ENCODE results near the gene PTPRE. TPM values are rescaled to one million over a fixed set of nuclear protein-coding genes. Genes with fewer than 3 reads are reported as not detected.

The PTPRE gene
- polyA plus RNA-seq, 1 donor from 2014 or later: 11.2 TPM

DNA sequence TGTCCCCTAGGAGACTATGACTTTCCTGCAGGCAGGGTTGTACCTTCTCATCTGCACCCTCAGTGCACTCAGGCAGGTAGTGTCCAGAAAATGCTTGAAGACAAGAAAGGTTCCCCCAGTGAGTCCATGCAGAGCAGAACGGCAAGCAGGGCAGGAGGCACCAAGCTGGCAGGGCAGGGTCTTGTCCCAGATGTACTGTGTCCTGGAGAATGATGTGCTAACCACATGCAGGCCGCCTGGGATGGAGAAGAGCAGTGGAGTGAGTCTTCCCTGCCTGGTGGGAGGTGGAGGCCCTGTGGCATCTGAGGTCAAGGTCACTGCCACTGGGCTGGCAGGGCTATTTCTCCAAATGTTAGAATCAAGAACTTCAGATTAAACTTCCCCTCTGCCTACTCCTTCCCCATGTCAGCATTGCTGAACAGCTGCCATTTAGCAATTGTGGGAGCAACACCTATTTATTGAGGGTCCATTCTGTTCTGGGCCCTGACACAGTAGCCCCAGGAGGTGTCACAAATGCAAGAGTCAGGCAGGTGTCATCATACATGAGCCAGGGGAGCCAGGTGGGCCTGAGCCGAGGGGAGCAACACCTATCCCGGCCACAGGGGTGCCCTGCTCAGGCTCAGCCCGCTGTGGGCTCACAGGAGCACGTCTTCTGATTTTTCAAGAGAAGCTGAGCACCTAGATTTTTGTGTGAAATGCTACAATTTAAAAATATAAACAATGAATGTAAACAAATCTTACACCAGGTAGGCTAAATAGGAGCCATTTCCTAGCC is 34.1 kb downstream of the PTPRE start:
- Mint-ChIP-seq H3K27me3 (peaks cover 14% of the 10 kb centered on the region), H3K4me3 (no peak overlapping the region)

DNA sequence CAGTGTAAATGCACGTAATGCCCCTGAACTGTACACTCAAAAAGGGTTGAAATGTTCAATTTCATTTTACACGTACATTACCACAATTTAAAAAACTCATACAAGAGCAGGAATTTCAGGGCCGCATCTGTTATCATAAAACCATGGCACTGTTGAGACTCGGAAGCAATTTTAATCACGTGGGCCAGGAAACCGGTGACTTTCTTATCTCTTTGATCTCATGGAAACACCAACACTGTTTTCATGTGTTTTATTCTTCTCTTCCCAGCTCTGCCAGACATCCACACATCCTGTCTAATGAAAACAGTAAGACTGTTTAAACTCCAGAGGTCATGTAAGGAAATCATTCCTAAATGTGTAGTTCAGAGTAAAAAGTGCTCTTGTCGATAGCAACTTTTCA is 35.9 kb downstream of the PTPRE start:
- Mint-ChIP-seq H3K27me3 (peaks cover 13% of the 10 kb centered on the region), H3K4me1 (peaks cover 7 to 15% (median 11%) of the 10 kb centered on the region in 3 donors), H3K36me3 (no peaks in the 10 kb centered on the region), H3K9me3 (peaks cover 0 to 5% (median 0%) of the 10 kb centered on the region in 3 donors), H3K4me3 (no peak overlapping the region), H3K27ac (no peak overlapping the region)

More for the DNA sequence above, 34.1 kb downstream of the PTPRE start:
- Mint-ChIP-seq H3K4me1 (peaks cover 7 to 10% (median 9%) of the 10 kb centered on the region in 3 donors), H3K27ac (no peak overlapping the region), H3K36me3 (no peaks in the 10 kb centered on the region), H3K9me3 (peaks cover 0 to 5% (median 0%) of the 10 kb centered on the region in 3 donors)

DNA sequence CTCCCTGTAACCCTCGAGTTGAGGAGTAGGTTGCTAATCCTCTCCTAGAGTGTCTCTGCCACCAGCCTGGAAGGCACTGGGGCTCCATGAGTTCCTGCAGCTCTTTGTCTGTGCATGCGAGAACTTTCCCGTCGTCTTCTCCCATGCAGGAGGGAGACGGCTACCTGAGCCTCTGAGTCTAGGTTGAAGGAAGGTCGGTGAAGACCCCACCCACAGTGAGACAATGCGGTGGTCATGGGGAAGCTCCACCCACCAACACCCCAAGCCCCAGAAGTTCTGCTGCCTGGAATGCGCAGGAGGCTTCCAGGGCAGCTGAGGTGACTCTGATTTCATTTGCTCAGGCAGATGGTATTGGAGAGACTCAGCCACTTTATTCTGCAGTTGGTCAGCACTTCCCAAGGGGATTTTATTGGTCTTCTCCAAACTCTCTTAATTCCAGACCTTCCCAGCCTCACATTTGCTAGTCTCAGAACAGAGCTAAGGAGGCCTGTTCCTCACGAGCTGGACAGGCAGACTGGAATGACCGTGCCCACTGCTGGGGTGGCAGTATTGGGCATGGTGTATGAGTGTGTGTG is 36.5 kb downstream of the PTPRE start:
- peaks cover 0 to 4% (median 0%) of the 10 kb centered on the region in 3 donors for H3K9me3 Mint-ChIP-seq
- H3K27ac Mint-ChIP-seq: peak overlapping the region in 1 of 3 donors; percentile 75
- no peak overlapping the region for H3K4me3 Mint-ChIP-seq
- peaks cover 8% of the 10 kb centered on the region for H3K27me3 Mint-ChIP-seq
- H3K4me1 Mint-ChIP-seq: peaks cover 7 to 15% (median 11%) of the 10 kb centered on the region in 3 donors
- no peaks in the 10 kb centered on the region for H3K36me3 Mint-ChIP-seq

DNA sequence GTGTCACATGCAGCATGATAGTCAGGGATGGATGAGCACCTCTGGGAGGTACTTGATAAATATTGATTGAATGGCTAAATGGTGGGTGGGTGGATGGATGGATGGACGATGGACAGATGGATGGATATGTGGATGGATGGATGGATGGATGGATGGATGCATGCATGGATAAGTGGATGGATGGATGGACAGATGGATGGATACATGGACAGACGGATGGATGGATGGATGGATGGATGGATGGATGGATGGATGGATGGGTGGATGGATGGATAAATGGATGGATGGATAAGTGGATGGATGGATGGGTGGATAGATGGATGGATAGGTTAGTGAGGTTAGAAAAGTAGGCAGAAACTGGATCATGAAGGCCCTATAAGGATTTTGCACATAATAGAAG is 37.4 kb downstream of the PTPRE start:
- Mint-ChIP-seq H3K27ac (no peak overlapping the region), H3K4me3 (peak overlapping the region in 1 of 4 donors; percentile 61), H3K9me3 (peaks cover 0 to 4% (median 0%) of the 10 kb centered on the region in 3 donors), H3K4me1 (peaks cover 7 to 15% (median 11%) of the 10 kb centered on the region in 3 donors), H3K27me3 (peaks cover 8% of the 10 kb centered on the region), H3K36me3 (no peaks in the 10 kb centered on the region)

DNA sequence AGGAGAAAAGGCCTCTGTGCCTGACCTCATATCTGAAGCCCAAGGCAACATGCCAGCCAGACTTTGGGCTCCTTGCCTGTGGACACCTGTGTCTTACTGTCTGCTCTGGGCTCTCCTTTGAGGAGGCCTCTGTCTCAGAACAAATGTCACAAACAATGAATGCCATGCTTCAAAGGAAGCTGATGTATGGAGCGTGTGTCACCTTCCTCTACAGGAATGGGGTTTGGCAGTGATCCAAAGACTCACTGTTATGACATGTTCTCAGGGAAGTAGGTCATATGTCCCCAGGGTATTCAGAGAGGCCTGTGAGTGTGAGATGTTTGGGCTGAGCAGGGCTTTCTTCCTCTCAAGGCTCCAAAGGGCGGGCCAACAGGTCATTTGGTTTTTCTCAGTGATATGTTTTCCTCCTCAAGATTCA is 38.4 kb downstream of the PTPRE start:
- Mint-ChIP-seq H3K4me1 (peaks cover 7 to 15% (median 11%) of the 10 kb centered on the region in 3 donors), H3K4me3 (no peak overlapping the region), H3K36me3 (no peaks in the 10 kb centered on the region), H3K27ac (peak overlapping the region in 1 of 3 donors; percentile 9), H3K9me3 (peaks cover 0 to 4% (median 0%) of the 10 kb centered on the region in 3 donors), H3K27me3 (peaks cover 5% of the 10 kb centered on the region)

DNA sequence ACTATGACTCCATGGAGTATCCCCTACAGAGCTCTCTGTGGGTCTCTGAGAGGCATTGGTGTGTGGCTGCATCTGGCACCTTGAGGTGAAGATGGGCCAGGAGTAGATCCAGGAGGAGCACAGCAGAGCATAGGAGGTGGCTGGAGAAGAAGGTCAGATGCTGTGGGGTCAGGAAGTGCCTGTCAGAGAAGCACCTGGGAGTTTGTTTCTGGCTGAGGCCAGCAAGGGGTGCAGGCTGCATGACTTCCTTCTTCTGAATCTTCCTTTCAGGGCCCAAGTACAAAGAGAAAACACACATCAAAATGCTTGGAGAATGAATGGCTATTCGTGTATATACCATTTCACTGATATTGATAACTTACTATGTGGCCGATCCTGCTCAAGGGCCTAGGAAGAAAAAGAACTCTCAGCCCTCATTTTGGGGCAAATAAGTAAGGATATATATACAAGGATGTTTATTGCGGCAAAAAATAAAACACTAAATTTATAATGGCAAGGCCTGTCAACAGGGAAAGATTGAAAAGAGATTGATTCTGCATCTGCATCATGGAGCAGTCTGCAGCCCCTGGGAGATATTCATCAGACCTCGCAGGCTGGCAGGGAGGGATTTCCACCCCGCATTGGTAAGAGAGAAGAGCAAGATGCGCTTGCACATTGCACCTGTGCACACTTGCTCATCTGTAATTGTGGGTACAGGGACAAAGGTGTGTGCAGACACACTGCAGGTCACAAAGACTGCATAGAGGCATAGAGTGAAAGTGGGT is 39.2 kb downstream of the PTPRE start:
- Mint-ChIP-seq H3K4me3 (no peak overlapping the region), H3K27ac (peak overlapping the region in 1 of 3 donors; percentile 9), H3K27me3 (peaks cover 4% of the 10 kb centered on the region), H3K9me3 (peaks cover 0 to 4% (median 0%) of the 10 kb centered on the region in 3 donors), H3K36me3 (no peaks in the 10 kb centered on the region), H3K4me1 (peaks cover 7 to 15% (median 11%) of the 10 kb centered on the region in 3 donors)

DNA sequence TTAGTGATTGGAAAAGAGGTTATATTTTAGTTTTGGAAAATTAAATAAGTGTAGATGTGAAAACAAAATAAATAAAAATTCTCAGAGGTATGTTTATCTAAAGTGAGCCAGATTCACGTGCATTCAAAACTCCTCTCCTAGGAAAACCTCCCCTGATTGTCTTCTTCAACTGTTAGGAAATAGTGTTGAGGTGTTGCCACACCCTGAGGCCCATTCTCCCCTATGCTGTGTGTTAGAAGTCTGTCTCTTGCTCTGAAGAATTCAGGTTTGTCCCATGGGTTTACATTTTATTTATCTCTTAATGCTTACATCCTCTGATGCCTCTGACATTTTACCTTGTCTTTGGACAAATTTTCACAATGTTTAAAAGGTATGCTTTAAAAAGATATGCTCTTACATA is 40.3 kb downstream of the PTPRE start:
- Mint-ChIP-seq H3K36me3 (no peaks in the 10 kb centered on the region), H3K4me1 (peaks cover 6 to 15% (median 11%) of the 10 kb centered on the region in 3 donors), H3K9me3 (peaks cover 0 to 4% (median 0%) of the 10 kb centered on the region in 3 donors), H3K4me3 (no peak overlapping the region), H3K27ac (no peak overlapping the region), H3K27me3 (peaks cover 4% of the 10 kb centered on the region)

DNA sequence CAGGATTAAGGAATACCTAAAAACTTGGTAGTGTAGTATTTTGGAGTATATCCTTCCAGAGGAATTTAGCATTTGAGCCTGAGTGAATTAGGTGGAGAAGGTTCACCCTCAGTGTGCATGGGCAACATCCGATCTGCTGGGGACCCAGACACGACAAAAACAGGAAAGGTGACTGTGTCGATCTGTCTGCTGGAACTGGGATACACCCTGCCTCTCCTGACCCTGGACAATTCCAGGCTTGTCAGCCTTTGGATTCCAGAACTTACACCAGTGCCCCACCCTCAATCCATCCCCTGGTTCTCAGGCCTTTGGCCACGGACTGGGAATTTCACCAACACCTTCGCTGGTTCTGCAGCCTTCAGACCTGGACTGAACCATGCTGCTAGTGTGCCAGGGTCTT is 41.9 kb downstream of the PTPRE start:
- H3K27ac Mint-ChIP-seq: no peak overlapping the region

DNA sequence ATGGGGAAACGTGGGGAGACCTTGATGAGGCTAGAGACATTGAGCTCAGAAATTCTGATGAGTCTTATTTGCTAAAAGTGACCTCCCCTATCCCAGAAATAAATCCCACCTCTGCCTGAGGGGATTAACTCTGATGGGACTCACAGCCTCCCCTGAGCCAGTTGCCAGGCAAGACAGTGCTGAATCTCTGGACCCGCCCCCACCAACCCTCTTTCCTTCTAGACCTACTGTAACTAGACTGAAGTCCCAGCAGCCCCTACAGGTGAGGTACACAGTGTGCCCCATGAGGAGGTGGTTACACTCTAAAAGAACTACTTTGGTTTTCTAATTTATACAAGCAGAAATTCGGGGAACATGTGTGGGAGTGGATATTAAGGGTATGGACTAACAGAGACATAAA is 42.9 kb downstream of the PTPRE start:
- Mint-ChIP-seq H3K4me3 (no peak overlapping the region), H3K36me3 (no peaks in the 10 kb centered on the region), H3K27me3 (peaks cover 3% of the 10 kb centered on the region), H3K4me1 (peaks cover 6 to 13% (median 11%) of the 10 kb centered on the region in 3 donors), H3K9me3 (no peaks in the 10 kb centered on the region), H3K27ac (no peak overlapping the region)

More for the DNA sequence above, 41.9 kb downstream of the PTPRE start:
- Mint-ChIP-seq H3K36me3 (no peaks in the 10 kb centered on the region), H3K4me3 (no peak overlapping the region), H3K9me3 (peaks cover 0 to under 1% (median 0%) of the 10 kb centered on the region in 3 donors), H3K27me3 (peaks cover under 1% of the 10 kb centered on the region), H3K4me1 (peaks cover 6 to 15% (median 11%) of the 10 kb centered on the region in 3 donors)

DNA sequence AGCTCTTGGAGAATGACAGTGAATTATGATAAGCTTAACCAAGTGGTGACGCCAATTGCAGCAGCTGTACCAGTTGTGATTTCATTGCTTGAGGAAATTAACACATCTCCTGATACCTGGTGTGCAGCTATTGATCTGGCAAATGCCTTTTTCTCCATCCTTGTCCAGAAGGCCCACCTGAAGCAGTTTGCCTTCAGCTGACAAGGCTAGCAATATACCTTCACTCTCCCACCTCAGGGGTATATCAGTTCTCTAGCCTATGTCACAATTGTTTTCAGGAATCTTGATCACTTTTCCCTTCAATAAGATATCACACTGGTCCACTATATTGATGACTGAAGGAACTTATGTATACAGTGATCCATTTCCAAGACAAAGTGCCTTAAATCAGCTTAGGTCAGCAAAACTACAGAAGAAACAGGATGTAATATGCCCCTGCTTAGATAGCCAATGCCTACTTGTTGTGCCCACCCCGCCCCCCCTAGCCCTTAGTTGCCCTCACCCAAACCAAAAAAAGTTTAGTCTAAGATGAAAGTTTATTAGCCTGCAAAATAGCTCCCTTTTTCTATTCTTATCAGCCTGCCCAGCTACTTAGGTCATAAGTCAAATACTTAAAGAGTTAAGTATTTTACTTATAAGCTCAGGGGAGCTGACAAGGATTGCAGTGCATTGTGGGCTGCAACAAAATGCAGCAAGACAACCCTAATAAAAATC is 45.1 kb downstream of the PTPRE start:
- Mint-ChIP-seq H3K27ac (no peak overlapping the region), H3K36me3 (no peaks in the 10 kb centered on the region), H3K4me3 (no peak overlapping the region), H3K4me1 (no peaks in the 10 kb centered on the region), H3K27me3 (peaks cover 3% of the 10 kb centered on the region), H3K9me3 (peaks cover 3 to 6% (median 3%) of the 10 kb centered on the region in 3 donors)

DNA sequence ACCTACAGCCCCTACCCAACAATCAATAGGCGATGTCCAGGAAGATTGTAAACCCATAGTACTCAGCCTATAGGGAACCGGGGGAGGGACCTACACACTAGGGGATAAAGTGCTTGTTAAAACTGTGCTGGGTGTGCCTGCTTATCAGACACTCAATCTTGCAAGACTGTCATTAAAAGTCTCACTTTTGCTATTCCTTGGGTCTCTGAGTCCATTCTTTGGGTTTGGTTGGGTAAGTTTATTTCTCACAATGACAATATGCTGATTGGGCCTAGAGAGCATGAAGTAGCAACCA is 45.6 kb downstream of the PTPRE start:
- Mint-ChIP-seq H3K4me3 (no peak overlapping the region), H3K9me3 (peaks cover 3 to 6% (median 3%) of the 10 kb centered on the region in 3 donors), H3K27me3 (peaks cover 3% of the 10 kb centered on the region), H3K36me3 (no peaks in the 10 kb centered on the region), H3K4me1 (no peaks in the 10 kb centered on the region), H3K27ac (no peak overlapping the region)

DNA sequence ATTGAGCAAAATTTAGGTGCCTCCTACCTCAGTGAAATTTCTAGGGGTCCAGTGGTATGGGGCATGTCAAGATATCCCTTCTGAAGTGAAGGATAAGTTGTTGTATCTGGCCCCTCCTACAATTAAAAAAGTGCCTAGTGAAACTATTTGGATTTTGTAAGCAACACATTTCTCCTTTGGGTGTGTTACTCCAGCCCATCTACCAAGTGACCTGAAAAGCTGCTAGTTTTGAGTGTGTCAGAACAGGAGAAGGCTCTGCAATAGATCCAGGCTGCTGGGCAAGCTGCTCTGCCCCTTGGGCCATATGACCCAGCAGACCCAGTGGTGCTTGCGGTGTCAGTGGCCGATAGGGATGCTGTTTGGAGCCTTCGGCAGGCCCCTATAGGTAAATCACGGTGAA is 46.0 kb downstream of the PTPRE start:
- Mint-ChIP-seq H3K27ac (no peak overlapping the region), H3K9me3 (peaks cover 3 to 6% (median 3%) of the 10 kb centered on the region in 3 donors), H3K36me3 (no peaks in the 10 kb centered on the region), H3K4me3 (no peak overlapping the region), H3K4me1 (no peaks in the 10 kb centered on the region), H3K27me3 (peaks cover 3% of the 10 kb centered on the region)

DNA sequence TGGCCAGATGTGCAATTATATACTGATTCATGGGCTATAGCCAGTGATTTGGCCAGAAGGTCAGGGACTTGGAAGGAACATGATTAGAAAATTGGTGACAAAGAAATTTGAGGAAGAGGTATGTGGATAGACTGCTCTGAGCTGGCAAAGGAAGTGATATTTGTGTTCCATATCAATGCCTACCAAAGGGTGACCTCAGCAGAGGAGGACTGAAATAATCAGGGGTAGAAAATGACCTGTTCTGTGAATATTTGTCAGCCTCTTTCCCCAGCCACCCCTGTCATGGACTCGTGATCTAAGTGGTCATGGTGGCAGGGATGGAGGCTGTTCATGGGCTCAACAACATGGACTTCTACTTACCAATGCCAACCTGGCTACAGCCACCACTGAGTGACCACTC is 47.0 kb downstream of the PTPRE start:
- no peak overlapping the region for H3K27ac Mint-ChIP-seq
- peaks cover 3% of the 10 kb centered on the region for H3K27me3 Mint-ChIP-seq
- H3K4me3 Mint-ChIP-seq: no peak overlapping the region
- no peaks in the 10 kb centered on the region for H3K36me3 Mint-ChIP-seq
- H3K4me1 Mint-ChIP-seq: no peaks in the 10 kb centered on the region
- H3K9me3 Mint-ChIP-seq: peaks cover 3 to 6% (median 3%) of the 10 kb centered on the region in 3 donors

DNA sequence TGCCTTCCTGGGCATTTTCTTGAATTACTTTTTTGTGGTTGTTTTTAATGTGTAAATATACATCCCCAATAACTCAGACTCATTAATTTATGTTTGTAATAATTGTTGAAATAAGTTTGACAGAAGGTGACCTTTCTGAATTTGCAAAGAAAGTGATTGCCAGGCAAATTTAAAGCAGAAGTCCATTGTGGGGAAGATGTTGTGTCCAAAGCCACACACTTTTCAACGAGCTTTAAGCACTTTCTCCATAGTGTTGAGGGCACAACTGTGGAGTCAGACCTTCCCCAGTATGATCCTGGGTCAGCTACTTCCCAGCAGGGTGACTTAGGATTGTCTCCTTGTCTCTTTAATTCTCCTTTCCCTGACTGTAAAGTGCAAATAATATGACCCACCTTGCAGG is 52.5 kb downstream of the PTPRE start:
- H3K27ac Mint-ChIP-seq: no peak overlapping the region
- no peaks in the 10 kb centered on the region for H3K4me1 Mint-ChIP-seq
- H3K36me3 Mint-ChIP-seq: no peaks in the 10 kb centered on the region
- peaks cover 4% of the 10 kb centered on the region for H3K27me3 Mint-ChIP-seq
- H3K4me3 Mint-ChIP-seq: no peak overlapping the region
- H3K9me3 Mint-ChIP-seq: peaks cover 3 to 6% (median 3%) of the 10 kb centered on the region in 3 donors
